HepG2 (cell line): ENCODE measurements around the gene USP34. TPM values are rescaled to one million over a fixed set of nuclear protein-coding genes. Genes with fewer than 3 reads are reported as not detected.
A peak's percentile ranks its signal among the peaks of the same experiment; 100 is the strongest.

Source experiments
- HOXA7 ChIP-seq: sonication (generic); formaldehyde crosslinking; IDR thresholded peaks from 2 replicates; pipeline ENCODE4 v1.8.1; 2022; ENCODE audit warnings: mild to moderate bottlenecking, missing genetic modification reagents, moderate library complexity
- KDM3A ChIP-seq: IDR thresholded peaks from 2 replicates; pipeline ENCODE4 v1.6.1; 2018; ENCODE audit warnings: low read depth, missing compliant biosample characterization
- NCOA2 ChIP-seq: sonication (generic); formaldehyde crosslinking; IDR thresholded peaks from 2 replicates; pipeline ENCODE4 v1.8.0; 2022; ENCODE audit warnings: inconsistent platforms
- PCBP2 ChIP-seq: fragments of 200-400 bp; formaldehyde crosslinking; optimal IDR thresholded peaks from 2 replicates; pipeline ENCODE3; 2018; ENCODE audit warnings: low read length, low read depth; ENCODE audit not compliant: poor library complexity, severe bottlenecking
- TBX3 ChIP-seq: fragments of 450-650 bp; IDR thresholded peaks from 2 replicates; pipeline ENCODE4 v1.6.1; 2017; ENCODE audit warnings: antibody characterized with exemption, mild to moderate bottlenecking, inconsistent platforms, borderline replicate concordance
- ZNF205 ChIP-seq: IDR thresholded peaks from 2 replicates; pipeline ENCODE4 v1.6.1; 2018; ENCODE audit warnings: missing biosample characterization, missing genetic modification reagents
- ZNF264 ChIP-seq: sonication (generic); formaldehyde crosslinking; IDR thresholded peaks from 2 replicates; pipeline ENCODE4 v1.4.0; 2020; ENCODE audit warnings: missing genetic modification reagents
- ZNF333 ChIP-seq: sonication (generic); formaldehyde crosslinking; IDR thresholded peaks from 2 replicates; pipeline ENCODE4 v1.4.0; 2020; ENCODE audit warnings: mild to moderate bottlenecking, missing genetic modification reagents, borderline replicate concordance
- ZNF543 ChIP-seq: sonication (generic); formaldehyde crosslinking; IDR thresholded peaks from 2 replicates; pipeline ENCODE4 v1.4.0; 2020; ENCODE audit warnings: mild to moderate bottlenecking, missing genetic modification reagents
- ZNF713 ChIP-seq: sonication (generic); formaldehyde crosslinking; IDR thresholded peaks from 2 replicates; pipeline ENCODE4 v1.4.0; 2020; ENCODE audit warnings: mild to moderate bottlenecking, missing genetic modification reagents
- ZNF777 ChIP-seq: sonication (generic); formaldehyde crosslinking; IDR thresholded peaks from 2 replicates; pipeline ENCODE4 v1.4.0; 2020; ENCODE audit warnings: missing genetic modification reagents
- polyA plus RNA-seq, 8 experiments: library from polyadenylated mRNA; depleted of rRNA in 3 of 8; stranded (reverse) in 7 of 8; unstranded in 1 of 8; fragments of >200 nt; fragmentation: Illumina TruSeq in 4 of 8; extraction: Trizol in 4 of 8; gene quantifications; 2 replicates each; pipeline versions ENCODE4 v1.2.1 to v1.2.3, GENCODE V29; 2011 to 2016; ENCODE audit warnings: low read depth in 4 of 8, missing spikeins in 1 of 8, mixed read lengths in 1 of 8; ENCODE audit not compliant: insufficient read depth in 1 of 8
- total RNA-seq, 5 experiments: library from RNA; depleted of rRNA; stranded (reverse); fragments of >200 nt; fragmentation: Illumina TruSeq; extraction: Trizol; gene quantifications; 2 replicates each; pipeline ENCODE4 v1.2.3, GENCODE V29; 2016; ENCODE audit warnings: low read depth in 1 of 5
- TF ChIP-seq, protein P1 (sequence below): sonication (generic); formaldehyde crosslinking; IDR thresholded peaks from 2 replicates; pipeline ENCODE4 v1.5.1; 2020; ENCODE audit warnings: mild to moderate bottlenecking, missing genetic modification reagents
- TF ChIP-seq, protein P2 (sequence below): sonication (generic); formaldehyde crosslinking; IDR thresholded peaks from 2 replicates; pipeline ENCODE4 v1.5.0; 2020; ENCODE audit warnings: mild to moderate bottlenecking, missing genetic modification reagents, moderate library complexity
- TF ChIP-seq, protein P3 (sequence below): sonication (generic); formaldehyde crosslinking; IDR thresholded peaks from 2 replicates; pipeline ENCODE4 v1.4.0; 2020; ENCODE audit warnings: mild to moderate bottlenecking, missing genetic modification reagents, borderline replicate concordance
- TF ChIP-seq, protein P4 (sequence below): sonication (generic); formaldehyde crosslinking; IDR thresholded peaks from 2 replicates; pipeline ENCODE4 v1.4.0; 2020; ENCODE audit warnings: mild to moderate bottlenecking, missing genetic modification reagents
- TF ChIP-seq, protein P5 (sequence below): sonication (generic); formaldehyde crosslinking; conservative IDR thresholded peaks from 2 replicates; pipeline ENCODE4 v1.8.0; 2022; ENCODE audit warnings: low read depth, missing genetic modification reagents

Gene USP34
- total and polyA plus RNA-seq, 2 of the 13 experiments (the other 11 are each of a cell fraction or from before 2014, with no cell fraction given), result 99.2 to 100 TPM

DNA sequence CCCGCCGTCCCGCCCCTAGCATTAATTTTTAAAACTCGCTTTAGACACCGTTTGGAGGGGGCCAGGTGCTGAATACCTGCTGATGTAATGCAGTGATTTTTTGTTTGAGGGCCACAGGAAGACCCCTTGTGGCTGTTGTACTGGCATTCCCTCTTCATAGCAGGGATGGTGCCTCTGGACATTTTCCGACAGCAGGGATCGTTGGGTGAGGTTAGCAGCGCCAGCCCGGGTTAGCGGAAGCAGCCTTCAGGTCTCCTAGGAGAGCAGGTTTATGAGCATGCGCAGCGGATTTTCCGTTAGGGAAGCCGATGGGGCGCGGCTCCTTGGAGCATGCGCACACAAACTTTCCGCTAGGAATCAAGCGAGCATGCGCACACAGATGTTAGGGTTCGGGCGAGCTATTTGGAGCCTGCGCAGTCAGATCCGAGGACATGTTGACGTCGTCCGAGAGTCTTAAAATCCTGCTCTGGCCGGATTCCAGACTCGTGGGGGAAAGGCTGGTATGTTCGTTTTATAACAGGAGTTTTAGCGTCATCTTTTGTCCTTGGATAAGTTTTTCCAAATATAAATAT, 326.1 kb downstream of the USP34 start (continued):
- TF ChIP-seq, protein P1, sequence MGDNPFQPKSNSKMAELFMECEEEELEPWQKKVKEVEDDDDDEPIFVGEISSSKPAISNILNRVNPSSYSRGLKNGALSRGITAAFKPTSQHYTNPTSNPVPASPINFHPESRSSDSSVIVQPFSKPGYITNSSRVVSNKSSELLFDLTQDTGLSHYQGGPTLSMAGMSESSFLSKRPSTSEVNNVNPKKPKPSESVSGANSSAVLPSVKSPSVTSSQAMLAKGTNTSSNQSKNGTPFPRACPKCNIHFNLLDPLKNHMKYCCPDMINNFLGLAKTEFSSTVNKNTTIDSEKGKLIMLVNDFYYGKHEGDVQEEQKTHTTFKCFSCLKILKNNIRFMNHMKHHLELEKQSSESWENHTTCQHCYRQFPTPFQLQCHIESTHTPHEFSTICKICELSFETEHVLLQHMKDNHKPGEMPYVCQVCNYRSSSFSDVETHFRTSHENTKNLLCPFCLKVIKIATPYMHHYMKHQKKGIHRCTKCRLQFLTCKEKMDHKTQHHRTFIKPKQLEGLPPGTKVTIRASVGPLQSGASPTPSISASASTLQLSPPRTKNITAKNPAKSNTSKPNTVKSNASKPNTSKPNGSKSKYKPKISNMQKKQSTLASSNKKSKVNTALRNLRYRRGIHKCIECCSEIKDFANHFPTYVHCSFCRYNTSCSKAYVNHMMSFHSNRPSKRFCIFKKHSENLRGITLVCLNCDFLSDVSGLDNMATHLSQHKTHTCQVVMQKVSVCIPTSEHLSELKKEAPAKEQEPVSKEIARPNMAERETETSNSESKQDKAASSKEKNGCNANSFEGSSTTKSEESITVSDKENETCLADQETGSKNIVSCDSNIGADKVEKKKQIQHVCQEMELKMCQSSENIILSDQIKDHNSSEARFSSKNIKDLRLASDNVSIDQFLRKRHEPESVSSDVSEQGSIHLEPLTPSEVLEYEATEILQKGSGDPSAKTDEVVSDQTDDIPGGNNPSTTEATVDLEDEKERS (CRISPR knock-in tag), result no peak; the same call in 1 of the 2 replicates
- TF ChIP-seq ZNF205 (CRISPR knock-in tag) (0 out of 2 replicates have a peak, but pooled peaks have one; percentile 50), ZNF264 (peak; percentile 71; the same call in 1 of the 2 replicates), ZNF713 (no peak), KDM3A (CRISPR knock-in tag) (no peak), ZNF777 (peak; percentile 75), HOXA7 (CRISPR knock-in tag) (no peak), PCBP2 (no peak), ZNF543 (CRISPR knock-in tag) (no peak), ZNF333 (CRISPR knock-in tag) (no peak), TBX3 (no peak), NCOA2 (CRISPR knock-in tag) (peak; percentile 54)
- TF ChIP-seq, protein P2, sequence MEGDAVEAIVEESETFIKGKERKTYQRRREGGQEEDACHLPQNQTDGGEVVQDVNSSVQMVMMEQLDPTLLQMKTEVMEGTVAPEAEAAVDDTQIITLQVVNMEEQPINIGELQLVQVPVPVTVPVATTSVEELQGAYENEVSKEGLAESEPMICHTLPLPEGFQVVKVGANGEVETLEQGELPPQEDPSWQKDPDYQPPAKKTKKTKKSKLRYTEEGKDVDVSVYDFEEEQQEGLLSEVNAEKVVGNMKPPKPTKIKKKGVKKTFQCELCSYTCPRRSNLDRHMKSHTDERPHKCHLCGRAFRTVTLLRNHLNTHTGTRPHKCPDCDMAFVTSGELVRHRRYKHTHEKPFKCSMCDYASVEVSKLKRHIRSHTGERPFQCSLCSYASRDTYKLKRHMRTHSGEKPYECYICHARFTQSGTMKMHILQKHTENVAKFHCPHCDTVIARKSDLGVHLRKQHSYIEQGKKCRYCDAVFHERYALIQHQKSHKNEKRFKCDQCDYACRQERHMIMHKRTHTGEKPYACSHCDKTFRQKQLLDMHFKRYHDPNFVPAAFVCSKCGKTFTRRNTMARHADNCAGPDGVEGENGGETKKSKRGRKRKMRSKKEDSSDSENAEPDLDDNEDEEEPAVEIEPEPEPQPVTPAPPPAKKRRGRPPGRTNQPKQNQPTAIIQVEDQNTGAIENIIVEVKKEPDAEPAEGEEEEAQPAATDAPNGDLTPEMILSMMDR (CRISPR knock-in tag), result peak; percentile 49; the same call in 1 of the 2 replicates
- TF ChIP-seq, protein P3, sequence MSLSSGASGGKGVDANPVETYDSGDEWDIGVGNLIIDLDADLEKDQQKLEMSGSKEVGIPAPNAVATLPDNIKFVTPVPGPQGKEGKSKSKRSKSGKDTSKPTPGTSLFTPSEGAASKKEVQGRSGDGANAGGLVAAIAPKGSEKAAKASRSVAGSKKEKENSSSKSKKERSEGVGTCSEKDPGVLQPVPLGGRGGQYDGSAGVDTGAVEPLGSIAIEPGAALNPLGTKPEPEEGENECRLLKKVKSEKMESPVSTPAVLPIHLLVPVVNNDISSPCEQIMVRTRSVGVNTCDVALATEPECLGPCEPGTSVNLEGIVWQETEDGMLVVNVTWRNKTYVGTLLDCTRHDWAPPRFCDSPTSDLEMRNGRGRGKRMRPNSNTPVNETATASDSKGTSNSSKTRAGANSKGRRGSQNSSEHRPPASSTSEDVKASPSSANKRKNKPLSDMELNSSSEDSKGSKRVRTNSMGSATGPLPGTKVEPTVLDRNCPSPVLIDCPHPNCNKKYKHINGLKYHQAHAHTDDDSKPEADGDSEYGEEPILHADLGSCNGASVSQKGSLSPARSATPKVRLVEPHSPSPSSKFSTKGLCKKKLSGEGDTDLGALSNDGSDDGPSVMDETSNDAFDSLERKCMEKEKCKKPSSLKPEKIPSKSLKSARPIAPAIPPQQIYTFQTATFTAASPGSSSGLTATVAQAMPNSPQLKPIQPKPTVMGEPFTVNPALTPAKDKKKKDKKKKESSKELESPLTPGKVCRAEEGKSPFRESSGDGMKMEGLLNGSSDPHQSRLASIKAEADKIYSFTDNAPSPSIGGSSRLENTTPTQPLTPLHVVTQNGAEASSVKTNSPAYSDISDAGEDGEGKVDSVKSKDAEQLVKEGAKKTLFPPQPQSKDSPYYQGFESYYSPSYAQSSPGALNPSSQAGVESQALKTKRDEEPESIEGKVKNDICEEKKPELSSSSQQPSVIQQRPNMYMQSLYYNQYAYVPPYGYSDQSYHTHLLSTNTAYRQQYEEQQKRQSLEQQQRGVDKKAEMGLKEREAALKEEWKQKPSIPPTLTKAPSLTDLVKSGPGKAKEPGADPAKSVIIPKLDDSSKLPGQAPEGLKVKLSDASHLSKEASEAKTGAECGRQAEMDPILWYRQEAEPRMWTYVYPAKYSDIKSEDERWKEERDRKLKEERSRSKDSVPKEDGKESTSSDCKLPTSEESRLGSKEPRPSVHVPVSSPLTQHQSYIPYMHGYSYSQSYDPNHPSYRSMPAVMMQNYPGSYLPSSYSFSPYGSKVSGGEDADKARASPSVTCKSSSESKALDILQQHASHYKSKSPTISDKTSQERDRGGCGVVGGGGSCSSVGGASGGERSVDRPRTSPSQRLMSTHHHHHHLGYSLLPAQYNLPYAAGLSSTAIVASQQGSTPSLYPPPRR (CRISPR knock-in tag), result no peak
- TF ChIP-seq, protein P4, sequence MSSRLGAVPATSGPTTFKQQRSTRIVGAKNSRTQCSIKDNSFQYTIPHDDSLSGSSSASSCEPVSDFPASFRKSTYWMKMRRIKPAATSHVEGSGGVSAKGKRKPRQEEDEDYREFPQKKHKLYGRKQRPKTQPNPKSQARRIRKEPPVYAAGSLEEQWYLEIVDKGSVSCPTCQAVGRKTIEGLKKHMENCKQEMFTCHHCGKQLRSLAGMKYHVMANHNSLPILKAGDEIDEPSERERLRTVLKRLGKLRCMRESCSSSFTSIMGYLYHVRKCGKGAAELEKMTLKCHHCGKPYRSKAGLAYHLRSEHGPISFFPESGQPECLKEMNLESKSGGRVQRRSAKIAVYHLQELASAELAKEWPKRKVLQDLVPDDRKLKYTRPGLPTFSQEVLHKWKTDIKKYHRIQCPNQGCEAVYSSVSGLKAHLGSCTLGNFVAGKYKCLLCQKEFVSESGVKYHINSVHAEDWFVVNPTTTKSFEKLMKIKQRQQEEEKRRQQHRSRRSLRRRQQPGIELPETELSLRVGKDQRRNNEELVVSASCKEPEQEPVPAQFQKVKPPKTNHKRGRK, result no peak
- TF ChIP-seq, protein P5, sequence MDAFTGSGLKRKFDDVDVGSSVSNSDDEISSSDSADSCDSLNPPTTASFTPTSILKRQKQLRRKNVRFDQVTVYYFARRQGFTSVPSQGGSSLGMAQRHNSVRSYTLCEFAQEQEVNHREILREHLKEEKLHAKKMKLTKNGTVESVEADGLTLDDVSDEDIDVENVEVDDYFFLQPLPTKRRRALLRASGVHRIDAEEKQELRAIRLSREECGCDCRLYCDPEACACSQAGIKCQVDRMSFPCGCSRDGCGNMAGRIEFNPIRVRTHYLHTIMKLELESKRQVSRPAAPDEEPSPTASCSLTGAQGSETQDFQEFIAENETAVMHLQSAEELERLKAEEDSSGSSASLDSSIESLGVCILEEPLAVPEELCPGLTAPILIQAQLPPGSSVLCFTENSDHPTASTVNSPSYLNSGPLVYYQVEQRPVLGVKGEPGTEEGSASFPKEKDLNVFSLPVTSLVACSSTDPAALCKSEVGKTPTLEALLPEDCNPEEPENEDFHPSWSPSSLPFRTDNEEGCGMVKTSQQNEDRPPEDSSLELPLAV (CRISPR knock-in tag), result no peak
